HG03175 (cell line): Measurements from ENCODE around the gene GSTT2B.
"Not testable (repeated sequence)": the region's sequence is repeated elsewhere in the genome, so short reads cannot be mapped to it uniquely, and the experiment has no call there.

Experiments
- ATAC-seq: cut with Tn5 transposase; IDR thresholded peaks from one replicate; pipeline ENCODE4 v1.9.1; 2021; ENCODE audit warnings: mild to moderate bottlenecking, moderate library complexity; ENCODE audit not compliant: unreplicated experiment

Gene GSTT2B

GRCh38 chr22:23986089-23986488 lies 25.1 kb upstream of the GSTT2B start:
- ATAC-seq: not testable (repeated sequence)

GRCh38 chr22:23984430-23984829 lies 23.4 kb upstream of the GSTT2B start:
- ATAC-seq: no peak

- not testable (repeated sequence) for ATAC-seq
These were observed 19.6 kb upstream of the GSTT2B start for GRCh38 chr22:23980567-23980966.

- ATAC-seq: not testable (repeated sequence)
These were observed 18.7 kb upstream of the GSTT2B start, which contains the start of gene GSTT2 for GRCh38 chr22:23979557-23980240. GSTT2 (plus strand) TSS chr22:23980134.

GRCh38 chr22:23977304-23977703 lies 16.3 kb upstream of the GSTT2B start:
- ATAC-seq: not testable (repeated sequence)

GRCh38 chr22:23974836-23975352 lies 13.9 kb upstream of the GSTT2B start:
- ATAC-seq: not testable (repeated sequence)

- peak; percentile 90 for ATAC-seq
These were observed 13.3 kb upstream of the GSTT2B start, which contains the start of gene DDT for GRCh38 chr22:23974345-23974744. DDT (minus strand) TSS chr22:23974441; CDS start chr22:23974414, 27 bp downstream.

GRCh38 chr22:23971927-23972326 lies 10.9 kb upstream of the GSTT2B start:
- not testable (repeated sequence) for ATAC-seq

GRCh38 chr22:23970816-23971486 lies 10.0 kb upstream of the GSTT2B start:
- ATAC-seq: no peak

GRCh38 chr22:23970201-23970641 lies 9.2 kb upstream of the GSTT2B start:
- ATAC-seq: no peak

GRCh38 chr22:23969071-23969470 lies 8.1 kb upstream of the GSTT2B start:
- ATAC-seq: no peak

GRCh38 chr22:23966568-23966967 lies 5.6 kb upstream of the GSTT2B start, which contains the start of gene DDTL:
DDTL (plus strand) TSS chr22:23966888; CDS start chr22:23966915, 27 bp downstream.
- peak; percentile 92 for ATAC-seq

GRCh38 chr22:23966094-23966493 lies 5.1 kb upstream of the GSTT2B start:
- ATAC-seq: not testable (repeated sequence)

GRCh38 chr22:23956301-23956900 lies 4.6 kb downstream of the GSTT2B start:
- ATAC-seq: not testable (repeated sequence)

GRCh38 chr22:23955886-23956285 lies 5.1 kb downstream of the GSTT2B start:
- ATAC-seq: not testable (repeated sequence)

- ATAC-seq: not testable (repeated sequence)
These were observed 6.0 kb downstream of the GSTT2B start for GRCh38 chr22:23954991-23955305.

GRCh38 chr22:23954193-23954990 lies 6.6 kb downstream of the GSTT2B start:
- not testable (repeated sequence) for ATAC-seq

GRCh38 chr22:23953485-23953884 lies 7.5 kb downstream of the GSTT2B start:
- ATAC-seq: not testable (repeated sequence)

GRCh38 chr22:23952794-23953405 lies 8.1 kb downstream of the GSTT2B start:
- ATAC-seq: not testable (repeated sequence)

- ATAC-seq: not testable (repeated sequence)
These were observed 9.6 kb downstream of the GSTT2B start for GRCh38 chr22:23951383-23951782.
